NCI-H2029 treated with DMSO at 0.1 percent for 48 hours (cell line): Measurements from ENCODE around the gene MMEL1.
"Not testable (repeated sequence)": the region's sequence is repeated elsewhere in the genome, so short reads cannot be mapped to it uniquely, and the experiment has no call there.

Experiments used
- DNase-seq: peaks from one replicate; lab custom pipeline; 2025; lab: John Stamatoyannopoulos, UW

MMEL1 gene

GRCh38 chr1:2632561-2633361 is at the start of gene MMEL1:
Gene MMEL1, minus strand, starts transcription at chr1:2633016. Its CDS starts 3,532 bp downstream, at chr1:2629484.
- DNase-seq: no peak

- DNase-seq: not testable (repeated sequence)
These were observed 43.9 kb upstream of the MMEL1 start for GRCh38 chr1:2676726-2677125.

- not testable (repeated sequence) for DNase-seq
These were observed 38.8 kb upstream of the MMEL1 start for GRCh38 chr1:2671656-2672055.

- not testable (repeated sequence) for DNase-seq
These were observed 27.0 kb upstream of the MMEL1 start for GRCh38 chr1:2659806-2660205.

- DNase-seq: not testable (repeated sequence)
These were observed 25.1 kb upstream of the MMEL1 start for GRCh38 chr1:2657909-2658308.

- not testable (repeated sequence) for DNase-seq
These were observed 24.3 kb upstream of the MMEL1 start for GRCh38 chr1:2657124-2657523.

- not testable (repeated sequence) for DNase-seq
These were observed 23.0 kb upstream of the MMEL1 start for GRCh38 chr1:2655598-2656434.

- not testable (repeated sequence) for DNase-seq
These were observed 21.7 kb upstream of the MMEL1 start for GRCh38 chr1:2654443-2654948.

- not testable (repeated sequence) for DNase-seq
These were observed 21.1 kb upstream of the MMEL1 start for GRCh38 chr1:2653741-2654442.

- DNase-seq: not testable (repeated sequence)
These were observed 20.2 kb upstream of the MMEL1 start for GRCh38 chr1:2652926-2653571.

GRCh38 chr1:2652152-2652925 is 19.5 kb upstream of the MMEL1 start:
- DNase-seq: not testable (repeated sequence)

GRCh38 chr1:2650967-2651645 is 18.3 kb upstream of the MMEL1 start:
- DNase-seq: no peak

- no peak for DNase-seq
These were observed 14.0 kb upstream of the MMEL1 start for GRCh38 chr1:2646837-2647236.

- DNase-seq: no peak
These were observed 13.0 kb upstream of the MMEL1 start for GRCh38 chr1:2645776-2646175.

GRCh38 chr1:2645143-2645542 is 12.3 kb upstream of the MMEL1 start:
- DNase-seq: no peak

- no peak for DNase-seq
These were observed 11.8 kb upstream of the MMEL1 start for GRCh38 chr1:2644591-2645101.

GRCh38 chr1:2644171-2644570 is 11.4 kb upstream of the MMEL1 start:
- DNase-seq: no peak

- DNase-seq: no peak
These were observed 10.7 kb upstream of the MMEL1 start for GRCh38 chr1:2643414-2644077.
